Measurements from ENCODE around the gene DMP1.

GRCh38 chr4:87620086-87620485 is 30.0 kb upstream of the DMP1 start:
- no peak for TF ChIP-seq CTCF (IDR thresholded peaks at IDR 0.05)
- no peak for TF ChIP-seq POLR2A (IDR thresholded peaks at IDR 0.05)
- no peak for TF ChIP-seq POLR2AphosphoS5 (IDR thresholded peaks at IDR 0.05; ENCODE audit: insufficient read depth in 1 of 2, low read depth in 1 of 2)

Data from vagina (tissue), 2 donors.